H9 (cell line): Measurements from ENCODE around the gene NECTIN1. TPM values are rescaled to one million over a fixed set of nuclear protein-coding genes. Genes with fewer than 3 reads are reported as not detected.

Experiments
- DNase-seq: peaks from one replicate; pipeline ENCODE4 v3.0.0-alpha.2; 2017
- H2AFZ ChIP-seq: one replicate; pipeline ENCODE4 v1.6.1; 2013; ENCODE audit warnings: mild to moderate bottlenecking, low read length, control low read depth, moderate library complexity
- H2AK5ac ChIP-seq: 2 replicates; pipeline ENCODE4 v1.6.1; 2013; ENCODE audit warnings: low read length, control low read depth, mixed read lengths; ENCODE audit not compliant: insufficient read length
- H2BK120ac ChIP-seq: one replicate; pipeline ENCODE4 v1.6.1; 2013; ENCODE audit warnings: low read depth, mild to moderate bottlenecking, low read length, control low read depth, inconsistent platforms; ENCODE audit not compliant: poor library complexity, severe bottlenecking
- H2BK12ac ChIP-seq: 2 replicates; pipeline ENCODE4 v1.6.1; 2013; ENCODE audit warnings: low read length, control low read depth, mixed read lengths, low read depth; ENCODE audit not compliant: insufficient read length
- H2BK15ac ChIP-seq: 2 replicates; pipeline ENCODE4 v1.6.1; 2013; ENCODE audit warnings: low read depth, low read length, control low read depth
- H2BK20ac ChIP-seq: one replicate; pipeline ENCODE4 v1.6.1; 2013; ENCODE audit warnings: low read depth, mild to moderate bottlenecking, low read length, control low read depth, inconsistent platforms; ENCODE audit not compliant: poor library complexity, severe bottlenecking
- H2BK5ac ChIP-seq: 2 replicates; pipeline ENCODE4 v1.6.1; 2013; ENCODE audit warnings: low read length, control low read depth, mixed read lengths; ENCODE audit not compliant: insufficient read length
- H3K14ac ChIP-seq: 2 replicates; pipeline ENCODE4 v1.6.1; 2013; ENCODE audit warnings: low read length, control low read depth; ENCODE audit not compliant: insufficient read depth
- H3K18ac ChIP-seq: 2 replicates; pipeline ENCODE4 v1.6.1; 2013; ENCODE audit warnings: low read depth, mild to moderate bottlenecking, mixed read lengths, low read length, control low read depth; ENCODE audit not compliant: insufficient read length
- H3K23ac ChIP-seq: 2 replicates; pipeline ENCODE4 v1.6.1; 2013; ENCODE audit warnings: low read length, control low read depth, mixed read lengths, low read depth; ENCODE audit not compliant: insufficient read length
- H3K23me2 ChIP-seq: 2 replicates; pipeline ENCODE4 v1.6.1; 2013; ENCODE audit warnings: low read depth, mild to moderate bottlenecking, mixed read lengths, low read length, control low read depth; ENCODE audit not compliant: insufficient read length, poor library complexity, severe bottlenecking
- H3K27ac ChIP-seq: 2 replicates; pipeline ENCODE4 v1.5.1; 2013; ENCODE audit warnings: low read length, control low read depth, mixed read lengths, low read depth; ENCODE audit not compliant: insufficient read length
- H3K27me3 ChIP-seq: 2 replicates; pipeline ENCODE4 v1.6.1; 2013; ENCODE audit warnings: low read length, control low read depth, inconsistent platforms; ENCODE audit not compliant: insufficient read depth
- H3K4ac ChIP-seq: 2 replicates; pipeline ENCODE4 v1.6.1; 2013; ENCODE audit warnings: low read depth, mild to moderate bottlenecking, control low read depth, inconsistent platforms, low read length, moderate library complexity
- H3K4me1 ChIP-seq: 2 replicates; pipeline ENCODE4 v1.6.1; 2013; ENCODE audit warnings: low read length, control low read depth, inconsistent platforms; ENCODE audit not compliant: insufficient read depth
- H3K4me2 ChIP-seq: 2 replicates; pipeline ENCODE4 v1.6.1; 2013; ENCODE audit warnings: low read length, control low read depth, mixed read lengths; ENCODE audit not compliant: insufficient read length, insufficient read depth
- H3K56ac ChIP-seq: 2 replicates; pipeline ENCODE4 v1.6.1; 2013; ENCODE audit warnings: low read depth, mild to moderate bottlenecking, mixed read lengths, low read length, control low read depth; ENCODE audit not compliant: insufficient read length
- H3K79me1 ChIP-seq: 2 replicates; pipeline ENCODE4 v1.6.1; 2013; ENCODE audit warnings: low read depth, mild to moderate bottlenecking, moderate library complexity, low read length, control low read depth, inconsistent platforms; ENCODE audit not compliant: insufficient read depth, poor library complexity, severe bottlenecking
- H3K79me2 ChIP-seq: 2 replicates; pipeline ENCODE4 v1.6.1; 2013; ENCODE audit warnings: low read length, control low read depth, inconsistent platforms; ENCODE audit not compliant: insufficient read depth
- H3K9ac ChIP-seq: 2 replicates; pipeline ENCODE4 v1.6.1; 2013; ENCODE audit warnings: low read length, control low read depth, mixed read lengths; ENCODE audit not compliant: insufficient read length; ENCODE audit errors: extremely low read depth
- H3K9me3 ChIP-seq: one replicate; pipeline ENCODE4 v1.6.1; 2013; ENCODE audit warnings: low read depth, low read length, inconsistent platforms; ENCODE audit not compliant: control insufficient read depth
- H3T11ph ChIP-seq: one replicate; pipeline ENCODE4 v1.6.1; 2013; ENCODE audit warnings: mild to moderate bottlenecking, low read length, control low read depth, inconsistent platforms
- H4K20me1 ChIP-seq: one replicate; pipeline ENCODE4 v1.6.1; 2013; ENCODE audit not compliant: control insufficient read depth, insufficient read length, insufficient read depth
- H4K5ac ChIP-seq: 2 replicates; pipeline ENCODE4 v1.6.1; 2013; ENCODE audit warnings: low read depth, mild to moderate bottlenecking, mixed read lengths, low read length, control low read depth; ENCODE audit not compliant: insufficient read length
- H4K8ac ChIP-seq: replicated peaks from 2 replicates; pipeline ENCODE4 v1.6.1; 2013; ENCODE audit warnings: low read length, control low read depth, mixed read lengths, low read depth; ENCODE audit not compliant: insufficient read length
- H4K91ac ChIP-seq: 2 replicates; pipeline ENCODE4 v1.6.1; 2013; ENCODE audit warnings: low read depth, mild to moderate bottlenecking, moderate library complexity, mixed read lengths, low read length, control low read depth; ENCODE audit not compliant: insufficient read length
- H3K27ac Mint-ChIP-seq, 3 experiments: 2 replicates in 2 of 3; 3 replicates in 1 of 3; pipeline ENCODE4 v1.8.0; 2020 to 2021; ENCODE audit warnings: mixed read lengths in 3 of 3, mild to moderate bottlenecking in 1 of 3, moderate library complexity in 1 of 3
- H3K27me3 Mint-ChIP-seq: 2 replicates; pipeline ENCODE4 v1.8.0; 2021; ENCODE audit warnings: low read depth, mild to moderate bottlenecking, moderate library complexity, mixed read lengths
- H3K36me3 Mint-ChIP-seq, 3 experiments: 2 replicates in 2 of 3; 3 replicates in 1 of 3; pipeline ENCODE4 v1.8.0; 2020 to 2021; ENCODE audit warnings: low read depth in 3 of 3, mixed read lengths in 3 of 3; ENCODE audit not compliant: insufficient read depth in 1 of 3
- H3K4me1 Mint-ChIP-seq, 2 experiments: 2 replicates each; pipeline ENCODE4 v1.8.0; 2020; ENCODE audit warnings: mixed read lengths in 2 of 2
- H3K4me3 Mint-ChIP-seq, 2 experiments: 2 replicates in 1 of 2; 3 replicates in 1 of 2; pipeline ENCODE4 v1.8.0; 2020 to 2021; ENCODE audit warnings: mild to moderate bottlenecking in 2 of 2, mixed read lengths in 2 of 2, moderate library complexity in 1 of 2
- H3K9me3 Mint-ChIP-seq, 2 experiments: 2 replicates in 1 of 2; 3 replicates in 1 of 2; pipeline ENCODE4 v1.8.0; 2020; ENCODE audit warnings: mild to moderate bottlenecking in 2 of 2, mixed read lengths in 2 of 2, moderate library complexity in 1 of 2
- WGBS: extraction: QIAGEN DNeasy Blood & Tissue Kit; methylation state at CpG from one replicate; pipeline ENCODE4 v1.1.7; 2013; ENCODE audit warnings: missing lambda C conversion rate, low lambda C conversion rate, mixed read lengths; ENCODE audit not compliant: insufficient read length; ENCODE audit errors: extremely low coverage; 5-methylcytosine and 5-hydroxymethylcytosine counted together
- total RNA-seq: library from RNA; stranded (reverse); gene quantifications from 2 replicates; pipeline ENCODE4 v1.2.1, GENCODE V29; 2021
- TF ChIP-seq, protein P1 (sequence below): fragments of 200-600 bp; sonication (generic); conservative IDR thresholded peaks from 3 replicates; pipeline ENCODE4 v1.8.0; 2021; ENCODE audit warnings: antibody characterized with exemption, mild to moderate bottlenecking

NECTIN1 gene
- total RNA-seq, 1 experiment from 2014 or later, result 113 TPM

DNA sequence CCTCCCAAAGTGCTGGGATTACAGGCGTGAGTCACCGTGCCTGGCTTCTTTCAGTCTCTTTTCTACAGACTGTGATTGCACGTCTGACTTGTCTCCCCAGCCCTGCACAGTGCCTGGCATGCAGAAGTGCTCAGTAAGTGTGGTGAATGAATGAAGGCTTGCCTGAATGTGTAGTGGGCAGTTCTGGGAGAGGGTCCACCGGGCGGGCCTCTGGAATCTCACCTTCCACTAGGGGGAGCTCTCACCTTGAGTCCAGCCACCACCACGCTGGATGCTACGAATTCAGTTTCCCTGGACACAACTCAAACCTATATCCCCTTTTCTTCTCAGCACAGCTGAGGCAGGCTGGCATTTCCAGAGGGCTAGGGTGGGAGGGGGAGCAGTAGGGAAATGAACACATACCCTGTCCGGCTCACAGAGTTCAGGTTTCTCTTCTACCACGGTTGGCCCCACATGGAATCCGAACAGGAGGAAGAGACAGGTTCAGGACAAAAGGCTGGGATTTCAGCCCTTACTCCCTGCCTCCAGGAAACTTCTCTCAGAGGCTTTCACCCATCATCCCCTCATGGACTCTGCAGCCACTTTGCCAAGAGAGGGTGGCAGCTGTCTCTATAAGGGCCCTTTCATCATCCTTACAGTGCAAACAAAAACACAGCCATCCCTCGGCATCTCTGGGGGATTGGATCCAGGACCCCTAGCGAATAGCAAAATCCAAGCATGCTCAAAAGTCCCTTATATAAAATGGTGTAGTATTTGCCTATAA, 86.8 kb downstream of the NECTIN1 start:
- Histone ChIP-seq H2AFZ (no peak overlapping the region), H3K23me2 (no peaks in the 10 kb centered on the region), H2BK15ac (no peak overlapping the region), H3K9ac (no peak overlapping the region), H2AK5ac (no peak overlapping the region), H4K20me1 (no peaks in the 10 kb centered on the region), H4K91ac (no peak overlapping the region), H3K4me2 (no peak overlapping the region), H2BK12ac (no peak overlapping the region), H3K23ac (no peak overlapping the region), H3K27me3 (0 out of 2 replicates have a peak, but pooled peaks cover 1% of the 10 kb centered on the region), H3K4ac (no peak overlapping the region), H3K27ac (no peak overlapping the region), H4K5ac (no peak overlapping the region), H2BK20ac (no peak overlapping the region), H4K8ac (no peak overlapping the region), H3T11ph (no peak overlapping the region), H3K14ac (no peak overlapping the region), H3K18ac (no peak overlapping the region), H3K9me3 (no peaks in the 10 kb centered on the region), H3K79me2 (no peaks in the 10 kb centered on the region), H3K4me1 (no peaks in the 10 kb centered on the region; the same call in 1 of the 2 replicates), H2BK120ac (no peak overlapping the region), H3K56ac (no peak overlapping the region), H2BK5ac (no peak overlapping the region), H3K79me1 (no peaks in the 10 kb centered on the region)
- no peaks in the 10 kb centered on the region; a peak in 1 of 7 replicates for H3K36me3 Mint-ChIP-seq
- no peak overlapping the region; a peak in 1 of 7 replicates for H3K27ac Mint-ChIP-seq
- no CpG with 5 or more reads among the region's 12 CpGs for WGBS
- peaks cover 11 to 16% of the 10 kb centered on the region in 2 experiments for H3K4me1 Mint-ChIP-seq
- no peak overlapping the region for H3K4me3 Mint-ChIP-seq
- peaks cover 30% of the 10 kb centered on the region for H3K27me3 Mint-ChIP-seq
- no peak for DNase-seq
- no peaks in the 10 kb centered on the region; a peak in 1 of 5 replicates for H3K9me3 Mint-ChIP-seq
- TF ChIP-seq, protein P1, sequence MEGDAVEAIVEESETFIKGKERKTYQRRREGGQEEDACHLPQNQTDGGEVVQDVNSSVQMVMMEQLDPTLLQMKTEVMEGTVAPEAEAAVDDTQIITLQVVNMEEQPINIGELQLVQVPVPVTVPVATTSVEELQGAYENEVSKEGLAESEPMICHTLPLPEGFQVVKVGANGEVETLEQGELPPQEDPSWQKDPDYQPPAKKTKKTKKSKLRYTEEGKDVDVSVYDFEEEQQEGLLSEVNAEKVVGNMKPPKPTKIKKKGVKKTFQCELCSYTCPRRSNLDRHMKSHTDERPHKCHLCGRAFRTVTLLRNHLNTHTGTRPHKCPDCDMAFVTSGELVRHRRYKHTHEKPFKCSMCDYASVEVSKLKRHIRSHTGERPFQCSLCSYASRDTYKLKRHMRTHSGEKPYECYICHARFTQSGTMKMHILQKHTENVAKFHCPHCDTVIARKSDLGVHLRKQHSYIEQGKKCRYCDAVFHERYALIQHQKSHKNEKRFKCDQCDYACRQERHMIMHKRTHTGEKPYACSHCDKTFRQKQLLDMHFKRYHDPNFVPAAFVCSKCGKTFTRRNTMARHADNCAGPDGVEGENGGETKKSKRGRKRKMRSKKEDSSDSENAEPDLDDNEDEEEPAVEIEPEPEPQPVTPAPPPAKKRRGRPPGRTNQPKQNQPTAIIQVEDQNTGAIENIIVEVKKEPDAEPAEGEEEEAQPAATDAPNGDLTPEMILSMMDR, result peak; percentile 71
